ENCODE data around the gene GALNT15. TPM values are rescaled to one million over a fixed set of nuclear protein-coding genes. Genes with fewer than 3 reads are reported as not detected.

GALNT15 gene
- total and polyA plus RNA-seq, 12 donors: 2.9 to 22.8 (median 12.8) TPM

- peaks cover 0 to 5% of the 10 kb centered on the region in 2 donors for H3K4me1 ChIP-seq (replicated peaks in 1 of 2)
- H3K9me3 ChIP-seq (replicated peaks in 1 of 3): no peaks in the 10 kb centered on the region
- no peaks in the 10 kb centered on the region for H3K27me3 ChIP-seq
- no peak for TF ChIP-seq POLR2A (IDR thresholded peaks at IDR 0.05)
- TF ChIP-seq, protein P1, sequence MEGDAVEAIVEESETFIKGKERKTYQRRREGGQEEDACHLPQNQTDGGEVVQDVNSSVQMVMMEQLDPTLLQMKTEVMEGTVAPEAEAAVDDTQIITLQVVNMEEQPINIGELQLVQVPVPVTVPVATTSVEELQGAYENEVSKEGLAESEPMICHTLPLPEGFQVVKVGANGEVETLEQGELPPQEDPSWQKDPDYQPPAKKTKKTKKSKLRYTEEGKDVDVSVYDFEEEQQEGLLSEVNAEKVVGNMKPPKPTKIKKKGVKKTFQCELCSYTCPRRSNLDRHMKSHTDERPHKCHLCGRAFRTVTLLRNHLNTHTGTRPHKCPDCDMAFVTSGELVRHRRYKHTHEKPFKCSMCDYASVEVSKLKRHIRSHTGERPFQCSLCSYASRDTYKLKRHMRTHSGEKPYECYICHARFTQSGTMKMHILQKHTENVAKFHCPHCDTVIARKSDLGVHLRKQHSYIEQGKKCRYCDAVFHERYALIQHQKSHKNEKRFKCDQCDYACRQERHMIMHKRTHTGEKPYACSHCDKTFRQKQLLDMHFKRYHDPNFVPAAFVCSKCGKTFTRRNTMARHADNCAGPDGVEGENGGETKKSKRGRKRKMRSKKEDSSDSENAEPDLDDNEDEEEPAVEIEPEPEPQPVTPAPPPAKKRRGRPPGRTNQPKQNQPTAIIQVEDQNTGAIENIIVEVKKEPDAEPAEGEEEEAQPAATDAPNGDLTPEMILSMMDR (IDR thresholded peaks at IDR 0.05): no peak
- H3K27ac ChIP-seq: peak overlapping the region in 2 of 5 donors; percentile 15 to 32
- H3K36me3 ChIP-seq (replicated peaks in 1 of 2): no peaks in the 10 kb centered on the region
- H3K4me3 ChIP-seq: no peak overlapping the region
- peak; percentile 68 to 90 (median 86) for DNase-seq
- intact Hi-C loops (cut with DNase I): no loop called here
- WGBS, 4 donors: 41 to 50% (median 43%) methylated on average over 4 of the region's 4 CpGs
Observed at GRCh38 chr3:16151109-16151508, 23.4 kb upstream of the GALNT15 start.

DNA sequence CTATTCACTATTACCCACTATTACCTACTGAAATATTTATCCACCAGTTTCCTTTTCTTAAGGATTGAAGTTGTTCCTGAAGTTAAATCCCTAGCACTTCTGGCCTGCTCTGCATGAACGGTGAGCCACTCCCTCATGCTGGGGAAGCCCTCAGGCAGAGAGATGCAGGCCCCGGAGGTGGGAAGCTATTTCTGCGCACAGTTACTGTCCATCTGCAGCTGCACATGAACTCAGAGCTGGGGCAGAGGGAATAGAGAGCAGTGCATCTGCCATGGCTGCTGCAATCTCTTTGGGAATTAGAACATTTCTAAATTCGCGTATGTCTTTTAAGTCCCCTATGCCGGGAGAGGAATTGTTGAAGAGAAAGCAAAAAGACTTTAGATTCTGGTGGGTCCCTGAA, 6.3 kb upstream of the GALNT15 start:
- TF ChIP-seq, protein P1 (IDR thresholded peaks at IDR 0.05): no peak
- no peak for TF ChIP-seq POLR2A (IDR thresholded peaks at IDR 0.05)
- H3K36me3 ChIP-seq (replicated peaks in 1 of 2): no peaks in the 10 kb centered on the region
- no peaks in the 10 kb centered on the region for H3K9me3 ChIP-seq (replicated peaks in 1 of 3)
- H3K4me1 ChIP-seq (replicated peaks in 1 of 2): no peaks in the 10 kb centered on the region
- intact Hi-C loops (cut with DNase I): no loop called here
- H3K4me3 ChIP-seq: no peak overlapping the region
- no peak overlapping the region for H3K27ac ChIP-seq
- no peak for DNase-seq
- H3K27me3 ChIP-seq: no peaks in the 10 kb centered on the region
- 83 to 99% (median 89%) methylated on average over 6 of the region's 6 CpGs for WGBS, 4 donors

DNA sequence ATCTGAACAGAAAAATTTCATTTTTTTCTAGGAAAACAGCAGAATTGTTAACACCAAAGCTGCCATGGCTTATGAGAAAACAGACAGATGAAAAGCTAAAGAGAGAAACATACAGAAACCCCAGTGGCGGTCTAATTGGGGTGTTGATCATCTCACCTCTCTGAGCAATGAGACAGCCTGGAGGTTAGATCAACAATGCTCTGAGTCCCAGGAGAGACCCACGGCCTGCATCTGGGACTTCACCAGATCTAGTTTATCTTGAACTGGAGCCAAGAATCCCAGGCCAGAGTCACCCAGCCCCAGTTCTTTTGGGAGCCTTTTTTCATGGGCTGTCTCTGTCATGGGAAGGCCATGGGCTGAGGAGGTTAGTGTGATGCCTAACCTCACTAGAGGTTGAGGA, 3.5 kb upstream of the GALNT15 start:
- Histone ChIP-seq H3K9me3 (replicated peaks in 1 of 3) (no peaks in the 10 kb centered on the region), H3K27ac (no peak overlapping the region), H3K4me1 (replicated peaks in 1 of 2) (peaks cover 0 to 8% of the 10 kb centered on the region in 2 donors), H3K36me3 (replicated peaks in 1 of 2) (no peaks in the 10 kb centered on the region), H3K27me3 (no peaks in the 10 kb centered on the region), H3K4me3 (no peak overlapping the region)
- 62 to 86% (median 76%) methylated on average over 2 of the region's 2 CpGs for WGBS, 4 donors
- no peak for DNase-seq
- TF ChIP-seq POLR2A (IDR thresholded peaks at IDR 0.05): no peak
- TF ChIP-seq, protein P1 (IDR thresholded peaks at IDR 0.05): no peak
- intact Hi-C loops (cut with DNase I): loop anchor here in 1 of 2 donors (10.0 kb wide), 1 partner anchor 356 kb away; no protein-coding TSS in a partner anchor

DNA sequence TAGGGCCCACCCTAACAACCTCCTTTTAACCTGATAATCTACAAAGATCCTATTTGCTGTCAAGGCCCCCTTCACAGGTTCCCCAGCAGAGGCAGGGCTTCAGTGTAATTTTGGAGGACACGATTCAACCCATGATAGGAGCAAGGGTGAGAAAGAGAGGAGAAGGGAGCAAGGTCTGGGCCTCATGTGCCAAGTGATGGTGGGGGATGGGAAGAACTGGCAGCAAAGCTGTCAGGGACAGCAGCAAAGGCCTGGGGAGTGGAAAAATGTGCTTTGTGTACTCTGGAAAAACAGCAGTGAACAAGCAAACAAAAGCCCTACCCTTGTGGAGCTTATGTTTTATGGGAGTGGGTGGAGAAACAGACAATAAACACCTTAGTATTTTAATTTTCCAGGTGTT, 2.7 kb upstream of the GALNT15 start:
- intact Hi-C loops (cut with DNase I): loop anchor here in 1 of 2 donors (10.0 kb wide), 1 partner anchor 357 kb away; no protein-coding TSS in a partner anchor
- H3K36me3 ChIP-seq (replicated peaks in 1 of 2): no peaks in the 10 kb centered on the region
- TF ChIP-seq, protein P1 (IDR thresholded peaks at IDR 0.05): no peak
- no peak for TF ChIP-seq POLR2A (IDR thresholded peaks at IDR 0.05)
- 64 to 92% (median 77%) methylated on average over 1 of the region's 1 CpG for WGBS, 4 donors
- H3K4me3 ChIP-seq: no peak overlapping the region
- H3K4me1 ChIP-seq (replicated peaks in 1 of 2): peaks cover 0 to 8% of the 10 kb centered on the region in 2 donors
- H3K27ac ChIP-seq: no peak overlapping the region
- peak in 1 of 7 donors; percentile 47 for DNase-seq
- no peaks in the 10 kb centered on the region for H3K27me3 ChIP-seq
- no peaks in the 10 kb centered on the region for H3K9me3 ChIP-seq (replicated peaks in 1 of 3)
